ENCODE measurements around the gene ARID4A.
"Not testable (repeated sequence)": the region's sequence is repeated elsewhere in the genome, so short reads cannot be mapped to it uniquely, and the experiment has no call there.

ARID4A gene, protein sequence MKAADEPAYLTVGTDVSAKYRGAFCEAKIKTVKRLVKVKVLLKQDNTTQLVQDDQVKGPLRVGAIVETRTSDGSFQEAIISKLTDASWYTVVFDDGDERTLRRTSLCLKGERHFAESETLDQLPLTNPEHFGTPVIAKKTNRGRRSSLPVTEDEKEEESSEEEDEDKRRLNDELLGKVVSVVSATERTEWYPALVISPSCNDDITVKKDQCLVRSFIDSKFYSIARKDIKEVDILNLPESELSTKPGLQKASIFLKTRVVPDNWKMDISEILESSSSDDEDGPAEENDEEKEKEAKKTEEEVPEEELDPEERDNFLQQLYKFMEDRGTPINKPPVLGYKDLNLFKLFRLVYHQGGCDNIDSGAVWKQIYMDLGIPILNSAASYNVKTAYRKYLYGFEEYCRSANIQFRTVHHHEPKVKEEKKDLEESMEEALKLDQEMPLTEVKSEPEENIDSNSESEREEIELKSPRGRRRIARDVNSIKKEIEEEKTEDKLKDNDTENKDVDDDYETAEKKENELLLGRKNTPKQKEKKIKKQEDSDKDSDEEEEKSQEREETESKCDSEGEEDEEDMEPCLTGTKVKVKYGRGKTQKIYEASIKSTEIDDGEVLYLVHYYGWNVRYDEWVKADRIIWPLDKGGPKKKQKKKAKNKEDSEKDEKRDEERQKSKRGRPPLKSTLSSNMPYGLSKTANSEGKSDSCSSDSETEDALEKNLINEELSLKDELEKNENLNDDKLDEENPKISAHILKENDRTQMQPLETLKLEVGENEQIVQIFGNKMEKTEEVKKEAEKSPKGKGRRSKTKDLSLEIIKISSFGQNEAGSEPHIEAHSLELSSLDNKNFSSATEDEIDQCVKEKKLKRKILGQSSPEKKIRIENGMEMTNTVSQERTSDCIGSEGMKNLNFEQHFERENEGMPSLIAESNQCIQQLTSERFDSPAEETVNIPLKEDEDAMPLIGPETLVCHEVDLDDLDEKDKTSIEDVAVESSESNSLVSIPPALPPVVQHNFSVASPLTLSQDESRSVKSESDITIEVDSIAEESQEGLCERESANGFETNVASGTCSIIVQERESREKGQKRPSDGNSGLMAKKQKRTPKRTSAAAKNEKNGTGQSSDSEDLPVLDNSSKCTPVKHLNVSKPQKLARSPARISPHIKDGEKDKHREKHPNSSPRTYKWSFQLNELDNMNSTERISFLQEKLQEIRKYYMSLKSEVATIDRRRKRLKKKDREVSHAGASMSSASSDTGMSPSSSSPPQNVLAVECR

DNA sequence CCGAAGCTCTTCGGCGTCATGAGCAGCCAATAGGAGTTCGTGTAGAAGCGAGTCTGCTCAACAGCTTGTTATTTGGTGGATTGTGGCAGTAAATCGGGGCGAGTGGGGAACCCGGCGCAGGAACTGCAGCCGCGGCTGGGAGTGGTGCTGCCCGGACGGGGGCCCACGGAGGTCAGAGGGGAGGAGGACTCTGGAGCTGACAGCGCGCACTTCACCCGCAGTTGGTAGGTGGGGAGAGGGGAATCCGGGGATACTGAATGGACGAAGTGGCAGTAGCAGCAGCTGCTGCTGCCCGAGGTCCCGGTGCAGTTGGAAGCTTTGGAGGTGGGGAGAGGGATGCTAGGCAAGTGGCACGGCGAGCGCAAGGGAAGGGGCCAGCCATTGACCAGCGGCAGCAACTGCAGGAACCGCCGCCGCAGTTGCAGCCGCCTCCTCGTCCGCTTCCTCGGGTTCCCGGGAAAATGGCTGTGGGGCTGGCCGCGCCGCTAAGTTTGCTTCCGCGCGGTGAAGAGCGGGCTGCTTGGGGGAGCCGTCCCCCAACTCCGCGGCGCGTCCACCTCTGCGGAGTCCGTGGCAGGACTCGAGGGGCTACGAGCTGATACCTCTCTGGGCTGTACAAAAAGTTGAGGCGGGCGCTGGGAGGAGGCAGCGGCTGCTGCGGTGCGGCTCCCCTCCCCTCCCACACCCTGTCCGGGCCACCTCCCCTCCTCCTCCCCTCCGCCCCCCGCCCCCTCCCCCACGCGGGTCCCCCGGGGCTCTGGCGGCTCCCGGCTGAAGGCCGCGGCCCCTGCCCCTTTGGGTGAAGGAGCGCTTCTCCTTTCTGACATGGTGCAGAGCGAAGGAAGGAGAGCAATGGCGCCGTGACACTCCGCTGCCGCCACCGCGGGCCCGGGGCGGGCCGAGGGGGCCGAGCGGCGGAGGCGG is at the start of gene ARID4A:
Gene ARID4A, plus strand, starts transcription at position 79 of the 924 bp plus-strand sequence. CDS start 1,300 bp downstream, outside the sequence.
- H3K27me3 ChIP-seq (replicated peaks): no peaks in the 10 kb centered on the region
- in situ Hi-C loops (cut with HindIII; ENCODE audit: low pct_ligation_motif_present, low sequenced_read_pairs): no loop called here
- no peak for TF ChIP-seq CTCF (IDR thresholded peaks at IDR 0.05; ENCODE audit: low read depth, low read length, missing control alignments)
- H3K27ac ChIP-seq: peak within 1 kb of the TSS; percentile 95
- H3K36me3 ChIP-seq (replicated peaks): peaks cover 19% of the 10 kb centered on the region
- peak within 1 kb of the TSS; percentile 92 for H3K4me3 ChIP-seq (ENCODE audit: low read depth, low read length)
- no peak for DNase-seq

- H3K36me3 ChIP-seq (replicated peaks): peaks cover 51% of the 10 kb centered on the region
- TF ChIP-seq CTCF (IDR thresholded peaks at IDR 0.05; ENCODE audit: low read depth, low read length, missing control alignments): no peak
- H3K27ac ChIP-seq: no peak overlapping the region
- H3K4me3 ChIP-seq (ENCODE audit: low read depth, low read length): no peak overlapping the region
- H3K27me3 ChIP-seq (replicated peaks): no peaks in the 10 kb centered on the region
- no peak for DNase-seq
- in situ Hi-C loops (cut with HindIII; ENCODE audit: low pct_ligation_motif_present, low sequenced_read_pairs): no loop called here
Observed at GRCh38 chr14:58249611-58250010, 48.7 kb upstream of the ARID4A start.

DNA sequence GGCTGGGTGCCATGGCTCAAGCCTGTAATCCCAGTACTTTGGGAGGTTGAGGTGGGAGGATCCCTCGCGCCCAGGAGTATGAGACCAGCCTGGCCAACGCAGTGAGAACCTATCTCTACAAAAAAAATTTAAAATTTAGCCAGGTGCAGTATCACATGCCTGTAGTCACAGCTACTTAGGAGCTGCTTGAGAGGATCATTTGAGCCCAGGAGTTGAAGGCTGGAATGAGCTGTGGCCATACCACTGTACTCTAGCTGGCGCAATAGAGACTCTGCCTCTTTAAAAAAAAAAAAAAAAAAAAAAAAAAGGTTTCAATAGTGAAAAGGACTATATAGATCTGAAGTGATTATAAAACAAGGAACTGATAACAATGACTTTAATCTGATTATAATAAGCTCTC is 40.2 kb upstream of the ARID4A start:
- no peak for DNase-seq
- Histone ChIP-seq H3K27ac (no peak overlapping the region), H3K27me3 (replicated peaks) (no peaks in the 10 kb centered on the region), H3K36me3 (replicated peaks) (peaks cover 67% of the 10 kb centered on the region), H3K4me3 (ENCODE audit: low read depth, low read length) (no peak overlapping the region)
- in situ Hi-C loops (cut with HindIII; ENCODE audit: low pct_ligation_motif_present, low sequenced_read_pairs): no loop called here
- peak; percentile 17 for TF ChIP-seq CTCF (IDR thresholded peaks at IDR 0.05; ENCODE audit: low read depth, low read length, missing control alignments)

DNA sequence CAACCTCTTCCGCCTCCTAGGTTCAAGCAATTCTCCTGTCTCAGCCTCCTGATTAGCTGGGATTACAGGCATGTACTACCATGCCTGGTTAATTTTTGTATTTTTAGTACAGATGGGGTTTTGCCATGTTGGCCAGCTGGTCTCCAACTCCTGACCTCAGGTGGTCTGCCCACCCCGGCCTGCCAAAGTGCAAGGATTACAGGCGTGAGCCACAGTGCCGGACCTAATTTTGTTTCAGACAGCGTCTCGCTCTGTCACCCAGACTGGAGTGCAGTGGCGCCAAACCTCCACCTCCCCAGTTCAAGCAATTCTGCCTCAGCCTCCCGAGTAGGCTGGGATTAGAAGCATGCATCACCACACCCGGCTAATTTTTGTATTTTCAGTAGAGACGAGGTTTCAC is 36.4 kb upstream of the ARID4A start:
- H3K27ac ChIP-seq; H3K27me3 ChIP-seq (replicated peaks); H3K4me3 ChIP-seq (ENCODE audit: low read depth, low read length); in situ Hi-C loops (cut with HindIII; ENCODE audit: low pct_ligation_motif_present, low sequenced_read_pairs); DNase-seq: not testable (repeated sequence)
- peaks cover 79% of the 10 kb centered on the region for H3K36me3 ChIP-seq (replicated peaks)

DNA sequence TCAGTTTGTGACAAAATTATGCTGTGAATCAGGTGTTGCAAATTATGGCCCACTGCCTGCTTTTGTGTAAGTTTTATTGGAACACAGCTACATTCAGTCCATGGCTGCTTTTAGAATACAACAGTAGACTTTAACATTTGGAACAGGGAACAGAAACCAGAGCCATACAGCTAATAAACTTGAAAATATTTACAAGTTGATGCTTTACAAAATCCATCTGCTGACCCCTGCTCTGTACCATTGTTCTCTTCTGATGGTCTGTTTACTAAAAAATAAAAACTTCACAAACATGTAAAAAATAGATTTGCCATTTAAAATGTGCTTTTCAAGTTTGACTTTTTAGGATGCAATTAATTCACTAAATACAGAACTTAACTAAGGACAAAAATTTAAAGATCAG is 33.0 kb upstream of the ARID4A start:
- no peak overlapping the region for H3K27ac ChIP-seq
- no peak overlapping the region for H3K4me3 ChIP-seq (ENCODE audit: low read depth, low read length)
- in situ Hi-C loops (cut with HindIII; ENCODE audit: low pct_ligation_motif_present, low sequenced_read_pairs): no loop called here
- no peaks in the 10 kb centered on the region for H3K27me3 ChIP-seq (replicated peaks)
- H3K36me3 ChIP-seq (replicated peaks): peaks cover 73% of the 10 kb centered on the region
- no peak for DNase-seq
- no peak for TF ChIP-seq CTCF (IDR thresholded peaks at IDR 0.05; ENCODE audit: low read depth, low read length, missing control alignments)

Measured in brain microvascular endothelial cell (primary cell).